Esophagus squamous epithelium (tissue), 5 donors: Measurements from ENCODE around the gene AGFG2. TPM values are rescaled to one million over a fixed set of nuclear protein-coding genes. Genes with fewer than 3 reads are reported as not detected.
A peak's percentile ranks its signal among the peaks of the same experiment; 100 is the strongest.
"Not testable (repeated sequence)": the region's sequence is repeated elsewhere in the genome, so short reads cannot be mapped to it uniquely, and the experiment has no call there.

ENCODE experiments used
- DNase-seq: peaks from one replicate; lab custom pipeline; 2025; lab: John Stamatoyannopoulos, UW
- H3K27ac ChIP-seq, 4 donors: fragments of 200-600 bp; sonication (generic); one replicate each; pipeline ENCODE4 v1.5.1; 2016 to 2019; ENCODE audit warnings: mild to moderate bottlenecking in 1 of 4
- H3K27me3 ChIP-seq, 4 donors: fragments of 200-600 bp; sonication (generic); 1 replicate in 3 of 4; 2 replicates in 1 of 4; pipeline versions ENCODE4 v1.5.1 to v1.6.0; 2017 to 2021; ENCODE audit warnings: antibody characterized with exemption in 1 of 4
- H3K36me3 ChIP-seq, 3 donors: fragments of 200-600 bp; sonication (generic); one replicate each; pipeline ENCODE4 v1.5.1; 2016 to 2019
- H3K4me1 ChIP-seq, 3 donors: fragments of 200-600 bp; sonication (generic); one replicate each; pipeline ENCODE4 v1.5.1; 2017 to 2019
- H3K4me3 ChIP-seq, 4 donors: fragments of 200-600 bp; sonication (generic); 1 replicate in 3 of 4; 2 replicates in 1 of 4; pipeline ENCODE4 v1.5.1; 2016 to 2019; ENCODE audit warnings: mild to moderate bottlenecking in 2 of 4, moderate library complexity in 1 of 4
- H3K9me3 ChIP-seq, 3 donors: fragments of 200-600 bp; sonication (generic); one replicate each; pipeline ENCODE4 v1.5.1; 2016 to 2019
- CTCF ChIP-seq, 6 experiments: fragments of 450-650 bp in 4 of 6; fragments of 200-600 bp in 2 of 6; sonication (generic) in 2 of 6; IDR thresholded peaks; one replicate each; pipeline ENCODE4 v1.5.1; 2016 to 2019; ENCODE audit warnings: antibody characterized with exemption in 6 of 6, mild to moderate bottlenecking in 4 of 6, moderate library complexity in 4 of 6
- POLR2A ChIP-seq, 4 donors: fragments of 450-650 bp; IDR thresholded peaks; one replicate each; pipeline ENCODE4 v1.6.1; 2017; ENCODE audit warnings: antibody characterized with exemption in 4 of 4, mild to moderate bottlenecking in 4 of 4, moderate library complexity in 3 of 4
- WGBS, 2 donors: methylation state at CpG; one replicate each; pipeline ENCODE4 v1.1.5; 2018; 5-methylcytosine and 5-hydroxymethylcytosine counted together
- intact Hi-C: fragments of 100-400 bp; cut with DNase I; formaldehyde crosslinking; loops from one replicate; pipeline ENCODE4 v1.15.0; 2022
- total RNA-seq, 4 donors: library from RNA; depleted of rRNA; stranded (reverse); fragments of >200 nt; gene quantifications; one replicate each; pipeline ENCODE4 v1.1.0, GENCODE V29; 2016
- donor health status: DM: yes; HTN: yes; CAD: no.

The AGFG2 gene
- total RNA-seq, 4 donors from 2014 or later, result 14.5 to 49.2 (median 26.6) TPM

DNA sequence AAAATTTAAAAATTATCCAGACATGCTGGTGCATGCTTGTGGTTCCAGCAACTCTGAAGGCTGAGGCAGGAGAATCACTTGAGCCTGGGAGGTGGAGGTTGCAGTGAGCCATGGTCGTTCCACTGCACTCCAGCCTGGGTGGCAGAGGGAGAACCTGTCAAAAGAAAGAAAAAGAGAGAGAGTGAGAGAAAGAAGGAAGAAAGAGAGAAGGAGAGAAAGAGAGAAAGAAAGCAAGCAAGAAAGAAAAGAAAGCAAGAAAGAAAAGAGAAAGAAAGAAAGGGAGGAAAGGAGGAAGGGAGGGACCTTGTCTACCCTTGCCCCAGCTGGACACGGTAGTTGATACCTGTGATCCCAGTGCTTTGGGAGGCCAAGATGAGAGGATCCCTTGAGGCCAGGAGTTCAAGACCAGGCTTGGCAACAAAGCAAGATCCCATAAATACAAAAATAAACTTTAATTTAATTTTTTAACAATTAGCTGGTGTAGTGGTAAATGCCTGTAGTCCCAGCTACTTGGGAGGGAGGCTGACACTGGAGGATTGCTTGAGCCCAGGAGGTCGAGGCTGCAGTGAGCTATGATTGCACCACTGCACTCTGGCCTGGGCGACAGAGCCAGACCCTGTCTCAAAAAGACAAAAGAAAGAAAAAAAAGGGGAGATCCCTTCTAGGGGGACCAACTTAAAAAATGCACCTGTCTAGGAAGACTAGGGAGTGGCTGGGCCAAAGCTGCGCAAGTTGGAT is 46.1 kb upstream of the AGFG2 start:
- Histone ChIP-seq H3K4me3 (peak overlapping the region; percentile 23 to 67 (median 35)), H3K27ac (peak overlapping the region in 2 of 4 donors; percentile 5 to 22)
- no peak for TF ChIP-seq CTCF (IDR thresholded peaks at IDR 0.05)
- TF ChIP-seq POLR2A (IDR thresholded peaks at IDR 0.05), result no peak

DNA sequence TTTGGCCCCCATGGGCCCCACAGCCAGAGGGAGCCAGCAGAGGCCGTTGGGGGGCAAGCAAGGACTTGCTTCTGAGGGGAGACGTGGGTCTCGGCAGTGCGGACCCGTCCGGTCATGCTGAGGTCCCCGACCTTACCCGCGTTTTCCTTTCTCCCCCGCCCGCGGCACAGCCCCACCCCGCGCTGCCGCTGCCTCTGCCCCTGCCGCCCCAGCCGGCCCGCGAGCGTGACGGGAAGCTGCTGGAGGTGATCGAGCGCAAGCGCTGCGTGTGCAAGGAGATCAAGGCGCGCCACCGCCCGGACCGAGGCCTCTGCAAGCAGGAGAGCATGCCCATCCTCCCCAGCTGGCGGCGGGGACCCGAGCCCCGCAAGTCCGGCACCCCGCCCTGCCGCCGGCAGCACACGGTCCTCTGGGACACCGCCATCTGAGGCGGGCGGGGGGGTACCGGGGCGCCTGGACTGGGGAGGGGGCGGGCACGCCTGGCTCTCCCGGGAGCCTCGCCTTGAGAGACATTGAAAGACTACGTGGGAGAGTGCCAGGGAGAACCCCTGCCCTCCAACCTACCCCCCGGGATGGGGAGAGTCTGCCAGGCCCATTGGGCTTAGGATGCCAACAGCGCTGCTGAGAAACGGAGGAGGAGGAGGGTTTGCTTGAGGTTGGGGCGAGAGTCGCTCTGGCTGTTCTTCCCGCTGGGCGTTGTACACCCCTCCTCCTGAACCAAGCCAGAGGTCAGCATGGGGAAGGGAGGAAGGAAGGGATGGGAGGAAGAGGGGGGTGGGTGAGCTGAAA is 45.3 kb upstream of the AGFG2 start:
- no peaks in the 10 kb centered on the region for H3K9me3 ChIP-seq
- intact Hi-C loops, result no loop called here
- 5 to 10% methylated on average over 4 to 15 of the region's 56 CpGs for WGBS, 2 donors
- no peak for DNase-seq
- H3K27me3 ChIP-seq, result peaks cover 0 to 15% (median 0%) of the 10 kb centered on the region in 4 donors
- H3K27ac ChIP-seq, result peak overlapping the region; percentile 5 to 22 (median 14)
- H3K4me3 ChIP-seq, result peak overlapping the region; percentile 23 to 67 (median 35)
- peak in 2 of 6 experiments; percentile 6 to 15 for TF ChIP-seq CTCF (IDR thresholded peaks at IDR 0.05)
- TF ChIP-seq POLR2A (IDR thresholded peaks at IDR 0.05), result no peak
- peaks cover 10 to 26% (median 13%) of the 10 kb centered on the region in 3 donors for H3K4me1 ChIP-seq
- H3K36me3 ChIP-seq, result peaks cover 0 to 2% (median 0%) of the 10 kb centered on the region in 3 donors

More for the DNA sequence above, 46.1 kb upstream of the AGFG2 start:
- WGBS, 2 donors, result 56 to 76% methylated on average over 5 of the region's 5 CpGs
- intact Hi-C loops, result no loop called here
- DNase-seq, result no peak
- peaks cover 0 to 15% (median 0%) of the 10 kb centered on the region in 4 donors for H3K27me3 ChIP-seq
- peaks cover 10 to 26% (median 13%) of the 10 kb centered on the region in 3 donors for H3K4me1 ChIP-seq
- peaks cover 0 to 9% (median 0%) of the 10 kb centered on the region in 3 donors for H3K36me3 ChIP-seq
- no peaks in the 10 kb centered on the region for H3K9me3 ChIP-seq

GRCh38 chr7:100496509-100496908 is 42.5 kb upstream of the AGFG2 start:
- H3K4me3 ChIP-seq, result no peak overlapping the region
- TF ChIP-seq CTCF (IDR thresholded peaks at IDR 0.05) (no peak), POLR2A (IDR thresholded peaks at IDR 0.05) (no peak)
- no peak for DNase-seq
- no peaks in the 10 kb centered on the region for H3K9me3 ChIP-seq
- no peak overlapping the region for H3K27ac ChIP-seq
- peaks cover 0 to 15% (median 0%) of the 10 kb centered on the region in 4 donors for H3K27me3 ChIP-seq
- 77 to 82% methylated on average over 6 of the region's 6 CpGs for WGBS, 2 donors
- intact Hi-C loops, result no loop called here
- peaks cover 10 to 19% (median 13%) of the 10 kb centered on the region in 3 donors for H3K4me1 ChIP-seq
- no peaks in the 10 kb centered on the region for H3K36me3 ChIP-seq

DNA sequence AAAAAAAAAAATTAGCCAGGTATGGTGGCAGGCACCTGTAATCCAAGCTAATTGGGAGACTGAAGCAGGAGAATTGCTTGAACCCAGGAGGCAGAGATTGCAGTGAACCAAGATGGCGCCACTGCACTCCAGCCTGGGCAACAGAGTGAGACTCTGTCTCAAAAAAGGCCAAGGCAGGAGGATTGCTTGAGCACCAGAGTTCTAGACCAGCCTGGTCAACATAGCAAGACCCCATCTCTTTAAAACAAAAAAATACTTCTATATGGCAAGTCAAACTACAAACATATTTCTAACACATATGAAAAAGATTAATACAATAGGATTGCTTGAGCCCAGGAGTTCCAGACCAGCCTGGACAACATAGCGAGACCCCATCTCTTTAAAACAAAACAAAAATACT is 38.3 kb upstream of the AGFG2 start:
- H3K4me3 ChIP-seq, H3K9me3 ChIP-seq, H3K4me1 ChIP-seq, DNase-seq, H3K36me3 ChIP-seq, intact Hi-C loops, H3K27me3 ChIP-seq, H3K27ac ChIP-seq: not testable (repeated sequence)
- 80 to 90% methylated on average over 2 of the region's 2 CpGs for WGBS, 2 donors

DNA sequence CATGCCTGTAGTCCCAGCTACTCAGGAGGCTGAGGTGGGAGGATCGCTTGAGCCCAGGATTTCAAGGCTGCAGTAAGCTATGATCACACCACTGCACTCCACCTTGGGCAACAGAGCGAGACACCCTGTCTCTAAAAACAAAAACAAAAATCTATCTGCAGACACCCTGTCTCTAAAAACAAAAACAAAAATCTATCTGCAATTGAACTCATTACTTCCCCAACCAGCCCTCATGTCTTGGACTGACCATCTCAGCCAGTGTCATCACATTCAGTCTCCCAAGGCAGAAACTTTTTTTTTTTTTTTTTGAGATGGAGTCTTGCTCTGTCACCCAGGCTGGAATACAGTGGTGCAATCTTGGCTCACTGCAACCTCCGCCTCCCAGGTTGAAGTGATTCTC is 35.0 kb upstream of the AGFG2 start:
- H3K36me3 ChIP-seq, H3K27ac ChIP-seq, H3K4me3 ChIP-seq, DNase-seq, H3K4me1 ChIP-seq, H3K27me3 ChIP-seq, H3K9me3 ChIP-seq, intact Hi-C loops: not testable (repeated sequence)
- WGBS, 2 donors, result 79 to 92% methylated on average over 3 of the region's 3 CpGs
